Sigmoid colon (tissue), 7 donors: ENCODE results near the gene SLC10A6. TPM values are rescaled to one million over a fixed set of nuclear protein-coding genes. Genes with fewer than 3 reads are reported as not detected.

Experiments
- DNase-seq: peaks from one replicate; pipeline ENCODE4 v3.0.0-alpha.2; 2019
- H3K27ac ChIP-seq, 4 donors: fragments of 200-600 bp; sonication (generic); one replicate each; pipeline ENCODE4 v1.5.1; 2016 to 2019; ENCODE audit warnings: mild to moderate bottlenecking in 1 of 4
- H3K27me3 ChIP-seq, 3 donors: fragments of 200-600 bp; sonication (generic); one replicate each; pipeline ENCODE4 v1.5.1; 2019; ENCODE audit warnings: mild to moderate bottlenecking in 1 of 3
- H3K36me3 ChIP-seq, 4 donors: fragments of 200-600 bp; sonication (generic); one replicate each; pipeline ENCODE4 v1.5.1; 2016 to 2019
- H3K4me1 ChIP-seq, 4 donors: fragments of 200-600 bp; sonication (generic); one replicate each; pipeline ENCODE4 v1.5.1; 2017 to 2019
- H3K4me3 ChIP-seq, 4 donors: fragments of 200-600 bp; sonication (generic); one replicate each; pipeline ENCODE4 v1.5.1; 2017 to 2019; ENCODE audit warnings: mild to moderate bottlenecking in 2 of 4, moderate library complexity in 1 of 4
- H3K9me3 ChIP-seq, 4 donors: fragments of 200-600 bp in 3 of 4; sonication (generic) in 3 of 4; one replicate each; pipeline versions ENCODE4 v1.5.1 to v1.6.1; 2013 to 2019
- CTCF ChIP-seq, 4 experiments: fragments of 450-650 bp in 3 of 4; fragments of 200-600 bp in 1 of 4; IDR thresholded peaks; one replicate each; pipeline ENCODE4 v1.5.1; 2016 to 2019; ENCODE audit warnings: antibody characterized with exemption in 4 of 4, mild to moderate bottlenecking in 3 of 4, moderate library complexity in 2 of 4
- EP300 ChIP-seq, 4 donors: sonication (generic); formaldehyde crosslinking; IDR thresholded peaks; one replicate each; pipeline ENCODE4 v1.6.1; 2017; ENCODE audit warnings: antibody characterized with exemption in 4 of 4
- POLR2A ChIP-seq, 2 donors: fragments of 450-650 bp; IDR thresholded peaks; one replicate each; pipeline ENCODE4 v1.6.1; 2016; ENCODE audit warnings: antibody characterized with exemption in 2 of 2, mild to moderate bottlenecking in 2 of 2, moderate library complexity in 2 of 2
- POLR2AphosphoS5 ChIP-seq, 4 donors: sonication (generic); formaldehyde crosslinking; IDR thresholded peaks; one replicate each; pipeline ENCODE4 v1.6.1; 2017; ENCODE audit warnings: antibody characterized with exemption in 4 of 4
- WGBS, 2 donors: extraction: QIAGEN DNeasy Blood & Tissue Kit; methylation state at CpG; one replicate each; pipeline ENCODE4 v1.1.7; 2013; 5-methylcytosine and 5-hydroxymethylcytosine counted together
- intact Hi-C: fragments of 100-400 bp; cut with DNase I; formaldehyde crosslinking; loops from one replicate; pipeline ENCODE4 v1.15.1; 2023
- polyA plus RNA-seq, 3 donors: library from polyadenylated mRNA; stranded (reverse); fragments of 200-250 nt; gene quantifications; one replicate each; pipeline ENCODE4 v1.2.3, GENCODE V29; 2013
- total RNA-seq, 4 donors: library from RNA; depleted of rRNA; stranded (reverse); fragments of >200 nt; gene quantifications; one replicate each; pipeline ENCODE4 v1.1.0, GENCODE V29; 2016
- donor health status: healthy with polysubstance abuse.
- donor health status: Bipolar disorder and iron deficiency.
- donor health status: healthy.

Gene SLC10A6
- total and polyA plus RNA-seq, 7 donors: 0.20 to 2.8 (median 1.6) TPM; not detected in 3

DNA sequence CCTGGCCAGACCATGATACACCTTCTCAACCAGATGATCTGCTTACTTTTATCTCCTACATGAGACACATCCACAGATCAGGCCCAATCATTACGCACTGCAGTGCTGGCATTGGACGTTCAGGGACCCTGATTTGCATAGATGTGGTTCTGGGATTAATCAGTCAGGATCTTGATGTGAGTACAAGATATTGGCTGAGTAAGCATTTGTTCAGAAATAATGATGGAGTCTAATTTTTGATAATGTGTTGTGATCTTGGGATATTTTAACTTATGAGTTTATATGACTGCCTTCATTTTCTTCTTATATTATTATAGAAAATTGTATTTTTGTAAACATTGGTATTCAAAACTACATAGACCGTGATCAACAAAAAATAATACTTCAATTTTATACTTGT lies 39.4 kb downstream of the SLC10A6 start:
- DNase-seq: no peak
- TF ChIP-seq CTCF (IDR thresholded peaks at IDR 0.05) (no peak), POLR2AphosphoS5 (IDR thresholded peaks at IDR 0.05) (no peak), POLR2A (IDR thresholded peaks at IDR 0.05) (no peak), EP300 (IDR thresholded peaks at IDR 0.05) (no peak)
- 90 to 93% methylated on average over 3 of the region's 3 CpGs for WGBS, 2 donors
- H3K9me3 ChIP-seq: no peaks in the 10 kb centered on the region
- intact Hi-C loops: no loop called here
- H3K27ac ChIP-seq: no peak overlapping the region
- H3K27me3 ChIP-seq: no peaks in the 10 kb centered on the region
- no peak overlapping the region for H3K4me3 ChIP-seq
- H3K36me3 ChIP-seq: peaks cover 0 to 69% (median 4%) of the 10 kb centered on the region in 4 donors
- H3K4me1 ChIP-seq: no peaks in the 10 kb centered on the region

DNA sequence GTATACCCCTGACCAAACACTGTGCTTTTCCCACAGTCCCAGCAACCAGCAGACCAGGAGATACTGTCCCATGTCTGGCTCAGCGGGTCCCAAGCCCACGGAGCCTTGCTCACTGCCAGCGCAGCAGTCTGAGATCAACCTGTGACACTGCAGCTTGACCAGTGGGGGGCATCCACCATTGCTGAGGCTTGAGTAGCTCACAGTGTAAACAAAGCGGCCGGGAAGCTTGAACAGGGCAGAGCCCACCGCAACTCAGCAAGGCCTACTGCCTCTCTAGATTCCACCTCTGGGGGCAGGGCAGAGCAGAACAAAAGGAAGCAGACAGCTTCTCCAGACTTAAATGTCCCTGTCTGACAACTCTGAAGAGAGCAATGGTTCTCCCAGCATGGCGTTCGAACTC lies 58.1 kb downstream of the SLC10A6 start:
- Histone ChIP-seq H3K4me3 (no peak overlapping the region), H3K27me3 (no peaks in the 10 kb centered on the region), H3K9me3 (no peaks in the 10 kb centered on the region), H3K27ac (no peak overlapping the region), H3K4me1 (no peaks in the 10 kb centered on the region), H3K36me3 (peaks cover 0 to 30% (median 0%) of the 10 kb centered on the region in 4 donors)
- WGBS, 2 donors: 96 to 97% methylated on average over 8 of the region's 8 CpGs
- TF ChIP-seq CTCF (IDR thresholded peaks at IDR 0.05): no peak
- TF ChIP-seq EP300 (IDR thresholded peaks at IDR 0.05): no peak
- no peak for TF ChIP-seq POLR2AphosphoS5 (IDR thresholded peaks at IDR 0.05)
- no peak for TF ChIP-seq POLR2A (IDR thresholded peaks at IDR 0.05)
- DNase-seq: no peak
- intact Hi-C loops: no loop called here

- no peak for TF ChIP-seq CTCF (IDR thresholded peaks at IDR 0.05)
- TF ChIP-seq EP300 (IDR thresholded peaks at IDR 0.05): no peak
- TF ChIP-seq POLR2A (IDR thresholded peaks at IDR 0.05): no peak
- TF ChIP-seq POLR2AphosphoS5 (IDR thresholded peaks at IDR 0.05): no peak
- 69 to 90% methylated on average over 2 of the region's 2 CpGs for WGBS, 2 donors
- Histone ChIP-seq H3K27ac (no peak overlapping the region), H3K4me3 (no peak overlapping the region), H3K27me3 (no peaks in the 10 kb centered on the region), H3K4me1 (no peaks in the 10 kb centered on the region), H3K36me3 (peaks cover 0 to 42% (median 0%) of the 10 kb centered on the region in 4 donors), H3K9me3 (no peaks in the 10 kb centered on the region)
- intact Hi-C loops: no loop called here
- DNase-seq: no peak
Observed at GRCh38 chr4:86788826-86789225, 60.4 kb downstream of the SLC10A6 start.

DNA sequence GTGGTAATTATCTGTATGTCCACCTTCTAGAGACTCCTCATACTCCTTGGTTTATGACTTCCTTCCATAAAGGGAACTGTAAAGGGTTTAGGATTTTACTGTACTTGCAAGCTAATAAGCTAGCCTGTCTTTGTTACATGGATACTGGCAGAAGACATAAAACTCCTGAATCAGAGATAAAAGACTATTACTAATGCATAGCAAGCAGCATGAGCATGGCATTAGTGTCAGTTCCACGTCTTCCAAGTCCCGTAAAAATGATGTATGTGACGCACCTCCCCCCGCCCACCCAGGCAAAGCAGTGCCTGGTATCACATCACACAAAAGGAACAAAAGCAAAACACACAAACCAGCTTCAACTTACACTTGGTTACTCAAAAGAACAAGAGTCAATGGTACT lies 71.0 kb downstream of the SLC10A6 start:
- WGBS, 2 donors: 89% methylated on average over 4 of the region's 4 CpGs
- intact Hi-C loops: no loop called here

More for the DNA sequence above, 71.0 kb downstream of the SLC10A6 start:
- no peak overlapping the region for H3K27ac ChIP-seq
- peaks cover 0 to 15% (median 0%) of the 10 kb centered on the region in 4 donors for H3K36me3 ChIP-seq
- H3K9me3 ChIP-seq: no peaks in the 10 kb centered on the region
- H3K27me3 ChIP-seq: no peaks in the 10 kb centered on the region
- no peaks in the 10 kb centered on the region for H3K4me1 ChIP-seq
- DNase-seq: no peak
- H3K4me3 ChIP-seq: no peak overlapping the region
- TF ChIP-seq POLR2A (IDR thresholded peaks at IDR 0.05) (no peak), POLR2AphosphoS5 (IDR thresholded peaks at IDR 0.05) (no peak), EP300 (IDR thresholded peaks at IDR 0.05) (no peak), CTCF (IDR thresholded peaks at IDR 0.05) (no peak)
